T-helper 9 cell (primary cell): ENCODE data around the gene ACVR2A.

Experiments used
- DNase-seq: peaks from one replicate; pipeline ENCODE4 v3.0.0-alpha.2; 2020

ACVR2A gene

DNA sequence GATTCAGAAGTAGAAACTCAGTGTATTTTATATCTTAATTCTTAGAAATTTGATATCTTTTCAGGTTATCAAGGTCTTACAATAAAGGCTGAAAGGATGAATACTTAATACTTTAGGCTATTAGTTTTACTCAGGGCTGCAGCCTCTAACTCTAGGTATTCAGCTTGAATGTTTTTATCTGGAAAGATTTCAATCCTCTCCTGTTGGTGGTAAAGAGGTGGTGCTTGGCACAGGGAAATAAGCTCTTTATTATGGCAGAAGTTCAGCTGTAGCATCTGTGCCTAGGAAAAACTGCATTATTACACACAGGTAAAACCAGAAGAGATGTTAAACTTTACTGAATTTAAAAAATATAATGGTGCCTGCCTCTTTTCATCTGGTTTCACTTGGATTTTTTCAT, 11.1 kb downstream of the ACVR2A start:
- DNase-seq = no peak

DNA sequence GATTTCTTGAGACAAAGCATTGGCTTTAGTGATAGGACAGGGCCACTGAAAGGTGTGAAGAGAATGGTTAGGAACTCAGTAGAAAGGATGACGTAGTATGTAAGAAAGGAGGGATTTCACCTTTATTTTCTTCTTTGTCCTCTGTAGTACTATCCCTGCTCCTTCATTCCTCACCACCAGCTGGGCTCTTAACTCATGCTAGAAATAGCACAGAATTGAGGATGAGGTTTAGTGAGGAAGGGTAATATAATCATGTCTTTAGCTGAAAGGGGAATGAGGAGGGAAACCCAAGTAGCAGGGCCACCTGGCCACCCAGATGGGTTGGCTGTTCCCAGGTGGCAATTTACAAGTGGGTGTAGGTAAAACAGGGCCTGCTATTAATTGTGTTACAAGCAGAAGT, 15.2 kb downstream of the ACVR2A start:
- DNase-seq = no peak

DNA sequence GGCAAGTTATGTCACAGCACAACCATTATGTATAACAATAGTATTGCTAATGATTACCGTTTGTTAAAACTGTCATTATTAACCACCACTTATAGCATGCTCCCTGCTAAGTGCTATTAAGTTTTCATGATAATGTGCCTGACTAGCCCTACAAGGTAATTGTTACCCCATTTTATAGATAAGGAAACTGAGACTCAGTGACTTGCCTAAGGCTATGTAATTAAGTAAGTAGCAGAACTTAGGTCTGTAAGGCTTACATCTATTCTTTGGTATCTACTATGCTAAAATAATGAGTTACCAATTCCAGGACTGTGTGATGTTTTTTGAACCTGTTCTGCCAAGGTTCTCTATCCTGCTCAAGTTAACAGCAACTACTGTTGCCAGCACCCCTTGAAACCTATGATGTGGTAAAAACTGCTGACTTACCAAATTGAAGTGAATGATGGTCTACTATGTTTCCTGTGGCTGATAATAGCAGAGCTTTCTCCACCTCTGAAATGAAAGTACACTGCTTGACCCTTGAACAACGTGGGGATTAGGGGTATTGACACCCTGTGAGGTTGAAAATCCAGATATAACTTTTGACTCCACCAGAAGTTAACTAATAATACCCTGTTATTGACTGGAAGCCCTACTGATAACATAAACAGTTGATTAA, 18.2 kb downstream of the ACVR2A start:
- no peak for DNase-seq

DNA sequence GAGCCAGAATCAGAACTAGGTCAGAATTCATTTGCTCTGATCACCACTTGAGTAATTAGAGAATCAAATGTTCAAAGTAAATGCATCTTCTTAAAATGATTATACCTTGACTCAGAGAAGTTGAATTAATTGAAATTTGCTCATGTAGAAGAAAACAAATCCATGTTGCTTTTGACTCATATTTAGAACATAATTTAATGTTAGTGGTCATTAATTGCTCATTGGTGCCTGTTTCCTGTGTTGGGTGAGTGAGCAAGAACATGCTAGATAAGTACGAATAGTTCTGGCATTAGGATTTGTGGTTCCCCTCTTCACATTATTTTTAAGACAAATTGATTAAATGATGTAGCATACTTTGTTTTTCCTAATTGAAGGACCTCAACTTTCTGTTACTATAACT, 19.0 kb downstream of the ACVR2A start:
- DNase-seq = no peak

DNA sequence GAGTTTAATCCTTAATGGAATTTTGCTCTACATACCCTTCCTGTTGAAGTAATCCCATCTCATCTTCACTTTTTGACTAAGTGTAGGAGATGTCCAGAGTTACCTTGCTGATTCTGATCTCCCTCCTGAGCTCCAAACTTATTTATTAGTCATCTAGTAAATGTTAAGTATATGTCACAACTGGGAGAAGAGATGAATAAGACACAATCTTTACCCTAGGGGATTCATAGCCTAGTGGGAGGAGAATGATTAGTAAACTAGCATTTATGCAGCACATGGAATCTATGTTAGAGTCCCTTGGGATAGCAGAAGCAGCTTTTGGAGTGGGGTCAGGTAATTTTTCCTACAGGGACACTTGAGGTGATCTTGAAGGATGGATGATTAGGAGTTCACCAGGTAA, 20.7 kb downstream of the ACVR2A start:
- no peak for DNase-seq

DNA sequence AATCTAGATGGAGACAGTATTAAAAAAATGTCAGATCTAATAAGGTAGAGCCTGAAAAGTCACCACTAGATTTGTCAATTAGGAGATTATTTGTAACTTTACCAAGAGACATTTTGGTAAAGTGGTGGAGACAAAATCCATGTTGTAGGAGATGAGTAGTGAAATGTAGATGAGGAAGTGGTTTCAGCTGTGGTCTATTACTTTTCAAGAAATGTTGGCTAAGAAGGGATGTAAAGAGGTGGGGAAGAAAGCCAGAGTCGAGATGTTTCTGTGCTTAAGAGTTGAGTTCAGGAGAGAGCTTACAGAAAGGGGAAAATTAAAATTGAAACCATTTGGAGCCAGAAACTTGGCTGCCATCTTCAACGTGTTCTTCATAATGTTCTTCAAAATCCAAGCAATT, 22.2 kb downstream of the ACVR2A start:
- no peak for DNase-seq

DNA sequence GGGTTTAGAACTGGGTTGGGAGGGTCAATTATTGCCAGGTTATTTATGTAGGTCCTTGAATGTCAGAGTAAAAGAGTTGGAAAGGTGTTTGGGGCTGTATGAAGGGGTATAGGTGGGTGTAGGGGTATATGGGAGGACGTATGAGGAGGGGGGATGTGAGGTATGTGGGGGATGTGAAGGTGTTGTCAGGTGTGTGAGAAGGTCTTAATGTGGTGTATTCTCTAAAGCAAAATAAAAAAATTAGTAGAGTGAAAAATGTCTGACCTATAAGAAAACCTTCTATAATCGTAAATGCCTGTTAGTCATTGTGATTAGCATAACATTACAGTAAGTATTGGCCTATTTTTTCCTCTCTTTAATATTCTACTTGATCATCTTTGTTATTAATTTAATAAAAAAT, 25.1 kb downstream of the ACVR2A start:
- DNase-seq = no peak

DNA sequence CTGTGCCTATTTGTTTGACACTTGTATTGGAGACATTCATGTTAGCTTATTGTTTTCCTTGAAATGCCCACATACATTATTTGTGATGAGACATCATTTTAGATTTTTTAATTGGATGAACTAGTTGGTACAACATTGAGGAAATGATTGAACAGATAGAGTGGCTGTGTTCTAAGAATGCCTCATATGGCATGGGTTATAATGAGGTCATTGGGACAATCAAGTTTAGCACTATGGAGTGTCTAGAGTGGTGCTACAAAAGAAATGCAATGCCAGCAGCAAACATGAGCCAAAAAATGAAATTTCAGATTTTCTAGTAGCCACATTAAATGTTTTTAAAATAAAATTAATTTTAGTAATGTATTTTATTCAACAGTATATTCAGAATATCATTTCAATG, 28.1 kb downstream of the ACVR2A start:
- no peak for DNase-seq

DNA sequence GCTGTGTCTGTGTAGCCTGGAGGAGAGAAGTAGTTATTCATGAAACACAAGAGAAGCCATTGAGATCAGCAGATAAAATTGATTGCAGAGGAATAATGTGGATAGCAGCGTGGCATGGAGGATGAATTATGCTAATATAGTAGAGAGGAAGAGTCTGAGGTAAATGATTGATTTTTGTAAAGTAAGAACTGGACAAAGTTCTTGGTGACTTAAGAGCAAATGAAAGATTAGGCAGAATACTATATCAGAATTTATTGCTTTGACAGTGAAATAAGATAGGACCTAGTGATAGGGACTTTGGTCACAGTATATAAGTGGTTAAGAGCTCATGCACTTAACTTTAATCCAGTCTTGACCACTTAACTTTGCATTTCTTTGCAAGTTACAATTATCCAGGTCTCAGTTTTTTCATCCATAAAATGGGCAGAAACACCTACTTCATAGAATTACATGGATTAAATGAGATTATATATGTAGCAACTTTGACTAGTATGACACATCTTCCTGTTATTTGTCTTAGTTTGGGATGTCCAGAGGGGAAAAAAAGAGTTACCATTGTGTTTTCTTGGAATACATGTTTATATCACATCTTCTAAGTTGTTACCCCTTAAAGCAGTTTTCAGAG, 29.1 kb downstream of the ACVR2A start:
- no peak for DNase-seq

DNA sequence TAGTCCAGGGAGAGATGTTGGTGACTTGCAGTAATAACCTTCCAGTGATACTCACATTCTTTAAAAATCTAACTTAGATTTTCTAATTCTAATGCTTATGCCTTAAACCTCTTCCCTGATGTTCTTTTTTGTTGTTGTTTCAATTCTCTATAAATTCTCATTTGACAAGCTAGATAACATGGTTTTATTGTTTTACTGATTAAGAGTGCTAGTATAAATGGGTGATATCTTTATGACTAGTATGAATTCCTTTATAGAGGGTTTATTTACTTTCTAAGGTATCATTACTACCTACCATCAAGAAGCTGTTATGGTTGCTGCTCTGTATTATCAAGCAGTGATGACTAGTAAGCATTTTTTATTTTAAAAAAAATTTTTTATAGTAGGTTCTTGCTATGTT, 35.0 kb downstream of the ACVR2A start:
- no peak for DNase-seq

DNA sequence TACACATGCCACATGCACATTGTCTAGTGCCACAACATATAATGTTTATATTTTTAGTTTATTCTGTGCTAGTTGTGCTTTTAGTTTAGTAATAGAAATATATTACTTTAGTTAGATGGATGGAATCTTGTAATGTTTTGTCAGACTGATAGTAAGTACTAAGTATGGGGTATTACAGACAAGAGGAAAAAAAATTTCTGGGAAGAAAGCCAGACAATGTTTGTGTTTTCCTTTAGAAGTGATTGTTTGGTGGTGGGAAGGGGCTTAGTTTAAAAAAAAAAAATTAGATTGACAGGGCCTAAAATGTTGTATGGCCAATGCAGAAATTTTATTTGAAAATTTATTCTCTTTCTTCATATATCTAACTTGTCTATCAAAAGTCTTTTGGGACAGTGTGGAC, 37.8 kb downstream of the ACVR2A start:
- no peak for DNase-seq

DNA sequence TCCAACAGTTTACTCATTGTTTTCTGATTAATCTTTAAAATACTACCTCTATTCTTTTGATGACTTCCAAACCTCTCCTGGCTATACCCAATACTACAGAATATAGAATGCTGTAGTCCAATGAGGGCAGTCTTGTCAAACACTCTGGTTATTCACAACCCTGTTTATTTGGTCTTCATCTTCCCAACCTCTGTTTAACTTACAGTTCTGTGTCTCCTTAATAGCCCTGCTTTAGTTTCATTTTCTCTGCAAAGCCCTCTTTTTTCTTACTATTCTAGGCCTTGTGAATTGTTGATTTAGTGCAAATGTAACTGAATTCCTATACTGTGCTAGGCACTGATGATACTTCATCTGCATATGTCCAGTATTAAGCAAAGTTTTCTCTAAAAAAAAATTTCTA, 40.0 kb downstream of the ACVR2A start:
- no peak for DNase-seq

DNA sequence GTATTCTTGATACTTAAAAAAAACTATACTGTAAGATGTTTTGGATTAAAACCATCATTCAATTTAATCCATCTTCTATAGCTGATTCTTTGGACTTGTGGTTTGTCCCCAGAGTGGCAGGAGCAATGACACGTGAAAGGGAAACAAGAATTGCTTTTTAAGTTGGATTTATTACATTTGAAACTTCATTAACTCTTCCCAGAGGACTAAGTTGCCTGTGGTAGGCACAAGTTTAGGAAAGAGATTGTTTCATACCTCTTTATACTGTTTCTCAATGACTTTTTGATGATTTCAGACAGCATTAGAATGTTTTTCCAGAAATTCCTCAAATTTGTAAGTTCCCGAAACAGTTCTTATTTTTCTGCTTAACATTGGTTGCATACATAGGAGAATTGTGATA, 41.3 kb downstream of the ACVR2A start:
- DNase-seq = no peak

DNA sequence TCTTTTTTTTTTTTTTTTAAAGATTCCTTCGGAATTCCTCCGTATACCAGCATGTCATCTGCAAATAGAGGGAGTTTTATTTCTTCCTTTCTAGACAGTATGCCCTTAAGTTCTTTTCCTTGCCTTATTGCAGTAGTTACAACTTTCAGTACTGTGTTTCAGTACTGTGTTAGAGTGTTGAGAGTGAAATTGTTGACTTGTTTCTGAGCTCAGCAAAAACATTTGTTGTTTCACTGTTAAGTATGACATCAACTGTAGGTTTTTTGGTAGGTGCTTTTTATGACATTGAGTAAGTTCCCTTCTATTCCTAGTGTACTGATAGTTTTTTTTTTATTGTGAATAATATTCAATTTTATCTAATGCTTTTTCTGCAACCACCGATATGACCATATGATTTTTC, 43.9 kb downstream of the ACVR2A start:
- no peak for DNase-seq

DNA sequence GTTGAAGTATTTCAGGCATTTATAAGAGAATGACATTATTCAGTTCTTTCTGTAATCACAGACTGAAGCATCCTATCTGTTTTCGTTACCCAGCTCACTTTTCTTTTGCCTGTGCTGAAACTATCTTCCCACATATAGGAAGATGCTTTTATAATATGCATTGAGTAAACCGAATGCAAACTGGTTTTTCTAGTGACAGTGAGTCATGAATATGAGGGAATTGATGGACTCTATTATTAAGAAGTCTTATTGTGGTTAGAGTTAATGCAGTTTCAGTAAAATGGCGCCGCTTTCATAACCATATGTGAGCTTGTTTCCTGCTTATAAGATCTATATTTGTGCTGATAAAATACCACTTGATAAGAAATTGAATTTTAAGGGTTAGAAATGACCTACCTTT, 59.2 kb downstream of the ACVR2A start:
- no peak for DNase-seq

DNA sequence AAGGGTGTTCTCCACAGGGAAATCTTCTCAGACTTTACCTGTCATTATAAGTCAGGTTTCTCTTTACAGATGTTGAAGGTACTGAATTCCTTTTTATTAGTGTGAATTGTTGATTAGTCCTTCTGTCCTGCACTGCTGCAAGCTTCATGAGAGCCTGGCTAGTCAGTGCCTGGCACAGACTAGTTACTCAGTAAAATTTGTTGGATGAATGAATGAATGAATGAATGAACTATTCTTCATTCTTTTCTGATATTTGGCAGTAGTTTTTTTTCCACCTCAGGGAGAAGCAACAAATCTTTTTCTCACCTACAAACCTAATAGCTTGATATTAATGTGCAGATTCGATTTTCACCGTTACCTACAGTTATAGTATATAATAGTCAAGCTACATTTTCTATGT, 64.3 kb downstream of the ACVR2A start:
- no peak for DNase-seq

DNA sequence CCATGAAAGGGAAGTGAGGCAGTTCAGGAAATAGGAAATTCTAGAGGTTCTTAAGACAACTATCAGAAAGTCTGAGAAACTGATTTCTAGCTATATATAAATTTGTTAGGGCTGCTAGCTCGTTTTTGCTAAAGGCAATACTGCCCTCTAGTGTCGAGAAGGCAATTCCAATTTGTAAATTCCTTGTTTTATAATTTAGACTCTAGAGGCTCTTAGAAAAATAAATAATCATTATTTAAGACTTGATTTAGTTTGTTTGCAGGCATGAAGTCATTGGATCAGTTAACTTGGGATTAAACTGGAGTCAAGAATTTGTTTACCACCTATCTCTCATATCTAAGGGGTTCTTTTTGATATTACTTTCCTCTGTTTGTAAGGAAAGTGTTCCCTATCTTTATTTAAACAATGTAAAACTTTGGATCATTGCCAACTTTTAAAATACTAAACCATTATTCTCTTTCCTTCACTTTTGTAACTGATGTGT, 66.2 kb downstream of the ACVR2A start:
- DNase-seq = peak; percentile 5

DNA sequence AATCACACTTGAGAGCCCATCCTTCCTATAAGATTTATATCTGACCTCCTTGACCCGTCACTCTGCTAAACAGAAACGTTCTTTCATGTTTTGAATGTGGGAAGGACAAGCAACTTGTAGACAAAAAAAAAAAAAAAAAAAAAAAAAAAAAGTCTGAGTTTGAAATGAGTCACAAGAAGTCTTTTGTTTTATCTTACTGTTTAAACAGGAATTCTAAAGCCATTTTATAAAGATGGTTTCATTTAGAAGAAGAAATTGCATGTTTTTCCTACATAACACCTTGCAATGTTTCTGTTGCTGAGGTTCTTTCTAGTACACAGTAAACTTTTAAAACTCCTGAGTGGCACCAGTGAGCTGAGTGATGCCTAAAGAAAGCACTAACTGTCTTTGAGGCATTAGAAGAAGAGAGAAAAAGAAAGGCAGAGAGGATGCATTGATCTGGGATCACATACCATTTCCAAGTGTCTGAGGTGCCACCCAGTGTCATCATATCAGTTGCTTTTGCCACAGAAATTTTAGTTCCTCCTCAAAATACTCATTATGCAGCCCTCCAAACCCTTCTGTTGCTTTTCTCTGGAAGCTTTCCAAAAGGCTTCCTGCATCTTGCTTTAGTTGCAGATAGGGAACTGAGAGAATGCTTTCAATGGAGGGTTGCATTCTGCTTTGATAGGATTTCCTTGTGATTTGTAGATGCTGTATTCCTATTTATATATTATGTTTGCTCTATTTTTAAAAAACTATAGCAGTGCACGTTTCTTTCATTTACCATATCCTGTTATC, 69.1 kb downstream of the ACVR2A start:
- no peak for DNase-seq

DNA sequence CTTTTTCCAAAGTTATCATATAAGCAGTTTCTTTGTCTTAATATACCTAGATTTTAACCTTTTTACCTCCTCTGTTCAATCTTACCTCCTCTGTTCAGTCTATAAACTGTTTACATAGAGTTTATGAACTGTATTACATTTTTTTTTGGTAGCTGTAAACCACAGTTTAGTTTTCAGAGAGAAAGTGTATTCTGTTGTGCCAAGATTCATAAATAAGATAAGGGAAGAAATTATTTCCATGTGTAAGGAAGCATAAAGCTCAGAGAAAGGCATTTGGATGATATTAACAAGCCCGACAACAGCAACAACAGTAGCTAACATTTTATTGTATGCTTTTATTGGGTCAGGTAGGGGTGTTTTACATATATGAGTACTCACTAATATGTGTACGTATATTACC, 71.2 kb downstream of the ACVR2A start:
- no peak for DNase-seq

DNA sequence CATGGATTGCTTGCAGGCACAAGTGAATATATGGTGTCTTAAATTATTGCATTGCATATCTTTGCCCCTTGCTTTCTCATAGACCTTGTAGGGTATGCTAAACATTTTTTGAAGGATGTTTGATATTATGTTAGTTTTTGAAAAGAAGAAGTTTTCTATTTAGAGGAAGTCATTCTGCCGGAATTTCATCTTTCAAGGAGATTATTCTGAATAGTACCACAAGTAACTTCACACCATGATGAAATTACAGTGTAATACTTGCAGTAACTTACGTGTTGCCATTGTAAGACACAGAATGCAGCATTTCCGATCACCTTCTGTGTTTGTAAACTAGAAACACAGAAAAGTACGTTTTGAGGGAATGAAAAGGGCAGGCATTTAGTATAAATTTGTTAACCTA, 71.9 kb downstream of the ACVR2A start:
- no peak for DNase-seq

DNA sequence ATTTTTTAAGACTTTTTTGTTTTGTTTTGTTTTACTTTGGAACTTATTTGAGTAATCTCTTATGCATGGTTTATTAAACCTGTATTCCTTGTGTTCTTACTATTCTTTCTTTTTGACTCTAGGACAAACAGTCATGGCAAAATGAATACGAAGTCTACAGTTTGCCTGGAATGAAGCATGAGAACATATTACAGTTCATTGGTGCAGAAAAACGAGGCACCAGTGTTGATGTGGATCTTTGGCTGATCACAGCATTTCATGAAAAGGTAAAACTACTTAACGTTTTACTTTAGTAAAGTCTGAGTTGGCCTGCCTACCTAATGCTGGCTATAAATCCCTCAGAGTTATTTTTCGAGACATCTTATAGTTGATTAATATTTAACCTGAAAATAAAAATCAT, 72.3 kb downstream of the ACVR2A start:
- no peak for DNase-seq

DNA sequence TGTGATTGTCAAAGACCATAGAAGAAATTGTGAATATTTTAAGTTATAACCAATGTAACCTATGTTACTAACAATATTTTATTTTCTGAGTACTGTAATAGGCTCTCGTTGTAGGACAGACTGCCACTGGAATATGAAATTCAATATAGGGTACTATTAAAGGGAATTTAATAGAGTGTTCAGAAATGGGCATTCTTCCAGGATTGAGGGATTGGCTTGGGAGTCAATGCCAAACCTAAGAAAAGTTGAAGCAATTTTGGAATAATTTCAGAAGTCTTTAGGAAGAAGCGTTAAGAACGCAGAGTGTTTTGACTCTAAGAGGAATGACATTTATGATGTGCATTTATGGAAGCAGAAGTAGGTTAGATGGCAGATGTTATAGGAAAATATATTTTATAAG, 79.0 kb downstream of the ACVR2A start:
- no peak for DNase-seq

DNA sequence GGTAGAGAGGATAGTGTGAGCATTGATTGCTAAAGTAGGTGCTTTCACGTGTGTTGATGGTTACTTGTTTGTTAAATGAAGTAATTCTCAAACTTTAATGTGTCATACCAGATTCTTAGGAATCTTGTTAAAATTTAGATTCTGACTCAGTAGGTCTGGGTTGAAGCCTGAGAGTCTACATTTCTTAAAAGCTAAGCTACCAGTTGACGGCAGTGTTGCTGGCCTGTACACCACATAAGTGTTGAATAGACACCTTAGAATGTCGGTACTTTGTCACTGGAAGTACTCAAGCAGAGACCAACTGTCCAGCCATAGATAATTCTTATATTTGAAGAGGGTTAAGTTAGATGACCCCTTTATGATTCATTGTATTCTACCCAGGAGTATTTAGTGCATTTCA, 79.8 kb downstream of the ACVR2A start:
- DNase-seq = no peak

DNA sequence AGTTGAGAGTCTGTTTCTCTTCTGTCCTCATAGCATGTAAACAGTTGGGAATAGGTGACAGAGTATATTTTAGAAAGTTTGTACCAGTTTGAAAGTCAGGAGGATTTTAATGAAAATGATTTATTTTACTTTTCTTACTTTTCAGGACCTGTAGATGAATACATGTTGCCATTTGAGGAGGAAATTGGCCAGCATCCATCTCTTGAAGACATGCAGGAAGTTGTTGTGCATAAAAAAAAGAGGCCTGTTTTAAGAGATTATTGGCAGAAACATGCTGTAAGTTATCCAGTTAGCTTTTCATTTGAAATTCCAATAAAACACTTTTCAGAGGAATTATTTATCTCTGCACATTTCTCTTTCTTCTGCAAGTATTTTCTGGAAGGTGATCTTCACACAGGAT, 81.1 kb downstream of the ACVR2A start:
- DNase-seq = no peak
